GM12865 (cell line): ENCODE measurements around the gene PKN3.

Source experiments
- DNase-seq: peaks from one replicate; pipeline ENCODE4 v3.0.0; 2010; ENCODE audit warnings: low read depth
- H3K4me3 ChIP-seq: 2 replicates; pipeline ENCODE4 v1.5.1; 2011; ENCODE audit warnings: mild to moderate bottlenecking, low read depth, low read length, control low read depth
- TF ChIP-seq, protein P1 (sequence below): IDR thresholded peaks from 2 replicates; pipeline ENCODE4 v1.5.1; 2011; ENCODE audit warnings: low read length, control low read depth, low read depth, inconsistent platforms; ENCODE audit not compliant: insufficient read depth; ENCODE audit errors: missing control alignments

PKN3 gene

GRCh38 chr9:128731093-128731492 lies 28.8 kb downstream of the PKN3 start:
- no peak for DNase-seq
- TF ChIP-seq, protein P1, sequence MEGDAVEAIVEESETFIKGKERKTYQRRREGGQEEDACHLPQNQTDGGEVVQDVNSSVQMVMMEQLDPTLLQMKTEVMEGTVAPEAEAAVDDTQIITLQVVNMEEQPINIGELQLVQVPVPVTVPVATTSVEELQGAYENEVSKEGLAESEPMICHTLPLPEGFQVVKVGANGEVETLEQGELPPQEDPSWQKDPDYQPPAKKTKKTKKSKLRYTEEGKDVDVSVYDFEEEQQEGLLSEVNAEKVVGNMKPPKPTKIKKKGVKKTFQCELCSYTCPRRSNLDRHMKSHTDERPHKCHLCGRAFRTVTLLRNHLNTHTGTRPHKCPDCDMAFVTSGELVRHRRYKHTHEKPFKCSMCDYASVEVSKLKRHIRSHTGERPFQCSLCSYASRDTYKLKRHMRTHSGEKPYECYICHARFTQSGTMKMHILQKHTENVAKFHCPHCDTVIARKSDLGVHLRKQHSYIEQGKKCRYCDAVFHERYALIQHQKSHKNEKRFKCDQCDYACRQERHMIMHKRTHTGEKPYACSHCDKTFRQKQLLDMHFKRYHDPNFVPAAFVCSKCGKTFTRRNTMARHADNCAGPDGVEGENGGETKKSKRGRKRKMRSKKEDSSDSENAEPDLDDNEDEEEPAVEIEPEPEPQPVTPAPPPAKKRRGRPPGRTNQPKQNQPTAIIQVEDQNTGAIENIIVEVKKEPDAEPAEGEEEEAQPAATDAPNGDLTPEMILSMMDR = no peak
- no peak overlapping the region for H3K4me3 ChIP-seq

GRCh38 chr9:128731691-128732090 lies 29.4 kb downstream of the PKN3 start:
- H3K4me3 ChIP-seq = no peak overlapping the region
- DNase-seq = no peak
- TF ChIP-seq, protein P1 = no peak

- TF ChIP-seq, protein P1 = no peak
- no peak for DNase-seq
- H3K4me3 ChIP-seq = no peak overlapping the region
Observed at GRCh38 chr9:128732576-128732975, 30.3 kb downstream of the PKN3 start.

- peak; percentile 63 for DNase-seq
- no peak overlapping the region for H3K4me3 ChIP-seq
- TF ChIP-seq, protein P1 = peak; percentile 55
Observed at GRCh38 chr9:128733256-128733655, 31.0 kb downstream of the PKN3 start.

GRCh38 chr9:128735373-128735772 lies 33.1 kb downstream of the PKN3 start:
- TF ChIP-seq, protein P1 = no peak

DNA sequence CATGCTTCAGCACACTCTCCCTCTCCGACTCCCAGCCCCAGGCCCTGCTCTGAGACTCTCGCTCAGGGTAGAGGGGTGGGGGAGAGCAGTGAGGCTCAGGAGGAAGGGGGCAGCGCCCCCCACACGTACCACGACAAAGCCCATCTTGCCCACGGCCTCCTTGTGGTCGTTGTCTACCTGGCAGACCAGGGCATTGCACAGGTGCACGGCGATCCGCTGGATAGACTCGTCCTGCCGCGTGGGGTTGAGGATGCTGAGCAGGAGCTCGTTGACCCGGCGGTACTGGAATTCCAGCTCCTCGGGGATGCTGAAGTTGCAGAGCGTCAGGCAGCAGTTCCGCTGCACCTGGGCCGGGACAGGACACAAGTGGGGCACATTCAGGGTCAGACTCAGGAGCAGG lies 40.1 kb downstream of the PKN3 start:
- no peak for DNase-seq
- H3K4me3 ChIP-seq = no peak overlapping the region
- TF ChIP-seq, protein P1 = no peak

More at GRCh38 chr9:128735373-128735772, 33.1 kb downstream of the PKN3 start:
- no peak for DNase-seq
- H3K4me3 ChIP-seq = no peak overlapping the region

DNA sequence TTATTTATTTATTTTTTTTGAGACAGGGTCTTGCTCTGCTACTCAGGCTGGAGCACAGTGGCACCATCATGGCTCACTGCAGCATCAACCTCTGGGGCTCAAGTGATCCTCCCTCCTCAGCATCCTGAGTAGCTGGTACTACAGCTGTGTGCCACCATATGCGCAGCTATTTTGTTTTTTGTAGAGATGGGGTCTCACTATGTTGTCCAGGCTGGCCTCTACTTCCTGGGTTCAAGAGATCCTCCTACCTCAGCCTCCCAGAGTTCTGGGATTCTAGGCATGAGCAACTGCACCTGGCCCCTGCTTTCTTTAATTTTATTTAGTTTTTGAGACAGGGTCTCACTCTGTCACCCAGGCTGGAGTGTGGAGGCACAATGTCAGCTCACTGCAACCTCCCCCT lies 41.1 kb downstream of the PKN3 start:
- TF ChIP-seq, protein P1 = no peak
- H3K4me3 ChIP-seq = no peak overlapping the region
- DNase-seq = no peak
